GM18505 (cell line): Measurements from ENCODE around the gene RDH13.
"Not testable (repeated sequence)": the region's sequence is repeated elsewhere in the genome, so short reads cannot be mapped to it uniquely, and the experiment has no call there.

Experiments used
- ATAC-seq: cut with Tn5 transposase; IDR thresholded peaks from one replicate; pipeline ENCODE4 v1.9.1; 2021; ENCODE audit not compliant: unreplicated experiment
- POLR2A ChIP-seq: IDR thresholded peaks from 4 replicates; pipeline ENCODE4 v1.6.1; 2011; ENCODE audit warnings: borderline replicate concordance; ENCODE audit not compliant: insufficient read depth, insufficient read length; ENCODE audit errors: extremely low read depth

Gene RDH13

GRCh38 chr19:55016017-55016416 is 46.9 kb downstream of the RDH13 start:
- no peak for TF ChIP-seq POLR2A
- no peak for ATAC-seq

- ATAC-seq: no peak
- no peak for TF ChIP-seq POLR2A
Measured at GRCh38 chr19:55015126-55015525, 47.8 kb downstream of the RDH13 start.

DNA sequence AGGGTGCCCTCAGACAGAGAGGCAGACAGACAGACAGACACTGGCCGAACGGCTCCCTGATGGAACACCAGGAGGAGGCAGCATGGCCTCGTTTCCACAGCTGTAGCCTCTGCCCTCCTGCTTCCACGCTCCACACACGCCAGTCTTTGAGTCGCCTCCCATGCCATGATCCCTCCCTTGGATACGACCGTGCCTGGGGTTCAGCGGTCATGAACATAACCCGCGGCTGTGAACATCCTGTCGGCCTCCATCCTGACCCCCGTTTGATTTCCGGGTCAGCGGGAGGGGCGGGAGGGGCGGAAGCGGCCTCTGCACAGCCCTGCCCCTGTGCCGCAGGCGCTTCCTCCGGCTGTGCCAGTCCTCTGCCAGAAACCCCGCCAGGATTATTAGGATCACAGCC is 48.2 kb downstream of the RDH13 start:
- no peak for ATAC-seq
- no peak for TF ChIP-seq POLR2A

DNA sequence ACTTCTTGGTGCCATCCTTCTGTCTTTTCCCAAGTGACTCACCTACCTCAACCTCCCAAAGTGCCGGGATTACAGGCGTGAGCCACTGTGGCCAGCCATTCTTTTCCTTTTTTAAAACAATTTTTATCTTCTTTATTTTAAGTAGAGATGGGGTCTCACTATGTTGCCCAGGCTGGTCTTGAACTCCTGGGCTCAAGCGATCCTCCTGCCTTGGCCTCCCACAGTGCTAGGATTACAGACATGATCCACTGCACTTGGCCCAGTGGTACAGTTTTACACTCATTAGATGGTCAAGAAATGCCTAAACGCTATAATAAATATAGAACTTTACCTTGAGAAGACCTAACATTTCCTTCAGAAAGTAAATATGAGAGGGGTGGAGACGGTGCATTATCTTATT is 49.4 kb downstream of the RDH13 start:
- TF ChIP-seq POLR2A: no peak
- no peak for ATAC-seq

DNA sequence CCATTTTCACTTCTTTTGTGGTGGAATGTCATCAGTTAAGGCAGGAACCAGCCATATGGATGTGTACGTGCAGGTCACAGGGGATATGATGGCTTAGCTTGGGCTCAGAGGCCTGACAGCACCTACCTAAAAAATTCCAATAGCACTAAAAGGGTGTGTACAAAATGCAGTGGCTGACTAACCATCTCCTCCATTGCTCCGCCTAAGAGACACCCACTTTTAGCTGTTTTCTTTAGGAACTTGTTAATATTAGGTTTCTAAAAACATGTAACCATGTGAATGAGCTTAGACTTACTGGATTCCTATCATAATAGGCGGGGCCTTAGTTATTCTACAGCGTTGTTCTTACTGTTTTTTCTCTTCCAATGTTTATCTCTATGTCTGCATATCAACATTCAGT is 50.6 kb downstream of the RDH13 start:
- ATAC-seq: no peak
- no peak for TF ChIP-seq POLR2A

GRCh38 chr19:55010561-55010960 is 52.4 kb downstream of the RDH13 start:
- ATAC-seq: not testable (repeated sequence)

DNA sequence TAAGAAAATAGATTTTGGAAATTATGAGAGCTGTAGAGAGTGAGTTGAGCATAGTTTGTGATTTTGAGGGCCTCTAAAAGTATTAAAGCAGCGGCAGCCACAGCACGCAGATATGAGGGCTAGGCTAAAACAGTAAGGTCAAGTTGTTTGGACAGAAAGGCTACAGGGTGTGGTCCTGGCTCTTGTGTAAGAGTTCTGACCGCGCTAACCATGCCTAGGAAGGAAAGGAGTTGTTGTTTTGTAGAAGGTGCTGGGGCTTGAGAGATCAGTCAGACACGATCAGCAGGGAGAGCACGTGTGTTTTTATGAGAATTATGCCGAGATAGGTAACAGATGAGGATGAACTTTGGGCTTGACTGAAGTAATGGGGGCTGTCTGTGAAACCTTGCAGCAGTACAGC is 54.2 kb downstream of the RDH13 start:
- ATAC-seq: not testable (repeated sequence)

DNA sequence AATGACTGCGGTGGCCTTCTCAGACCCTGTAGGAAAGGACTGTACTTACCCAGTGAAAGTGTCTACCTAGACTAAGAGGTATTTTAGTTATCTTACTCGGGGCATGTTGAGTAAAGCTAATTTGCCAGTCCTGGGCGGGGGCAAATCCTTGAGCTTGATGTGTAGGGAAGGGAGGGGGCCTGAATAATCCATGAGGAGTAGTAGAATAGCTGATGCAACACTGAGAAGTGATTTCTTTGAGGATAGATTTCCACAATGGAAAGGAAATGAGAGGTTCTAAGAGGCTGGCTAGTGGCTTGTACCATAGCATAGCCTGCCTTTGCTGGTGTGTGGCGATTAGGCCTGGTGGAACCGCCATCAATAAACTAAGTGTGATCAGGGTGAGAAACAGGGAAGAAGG is 54.8 kb downstream of the RDH13 start:
- not testable (repeated sequence) for ATAC-seq

DNA sequence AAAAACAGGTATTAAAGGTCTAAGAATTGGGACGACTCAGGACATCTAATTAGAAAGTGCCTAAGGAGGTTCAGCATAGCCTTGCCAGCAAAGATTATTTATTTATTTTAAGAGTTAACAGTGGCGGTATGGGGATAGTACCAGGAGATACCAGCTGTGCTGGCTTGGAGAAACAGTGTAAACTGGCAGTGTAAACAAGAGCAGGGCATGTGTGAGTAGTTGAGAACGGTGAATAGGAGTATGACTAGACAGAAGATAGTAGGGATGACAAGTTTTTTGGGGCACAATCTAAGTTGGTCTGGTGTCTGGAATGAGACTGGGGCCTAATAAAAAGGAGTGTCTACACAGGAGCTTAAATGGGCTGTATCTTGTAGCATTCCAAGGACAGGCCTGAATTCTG is 55.4 kb downstream of the RDH13 start:
- not testable (repeated sequence) for ATAC-seq

GRCh38 chr19:55006795-55007194 is 56.2 kb downstream of the RDH13 start:
- not testable (repeated sequence) for ATAC-seq

DNA sequence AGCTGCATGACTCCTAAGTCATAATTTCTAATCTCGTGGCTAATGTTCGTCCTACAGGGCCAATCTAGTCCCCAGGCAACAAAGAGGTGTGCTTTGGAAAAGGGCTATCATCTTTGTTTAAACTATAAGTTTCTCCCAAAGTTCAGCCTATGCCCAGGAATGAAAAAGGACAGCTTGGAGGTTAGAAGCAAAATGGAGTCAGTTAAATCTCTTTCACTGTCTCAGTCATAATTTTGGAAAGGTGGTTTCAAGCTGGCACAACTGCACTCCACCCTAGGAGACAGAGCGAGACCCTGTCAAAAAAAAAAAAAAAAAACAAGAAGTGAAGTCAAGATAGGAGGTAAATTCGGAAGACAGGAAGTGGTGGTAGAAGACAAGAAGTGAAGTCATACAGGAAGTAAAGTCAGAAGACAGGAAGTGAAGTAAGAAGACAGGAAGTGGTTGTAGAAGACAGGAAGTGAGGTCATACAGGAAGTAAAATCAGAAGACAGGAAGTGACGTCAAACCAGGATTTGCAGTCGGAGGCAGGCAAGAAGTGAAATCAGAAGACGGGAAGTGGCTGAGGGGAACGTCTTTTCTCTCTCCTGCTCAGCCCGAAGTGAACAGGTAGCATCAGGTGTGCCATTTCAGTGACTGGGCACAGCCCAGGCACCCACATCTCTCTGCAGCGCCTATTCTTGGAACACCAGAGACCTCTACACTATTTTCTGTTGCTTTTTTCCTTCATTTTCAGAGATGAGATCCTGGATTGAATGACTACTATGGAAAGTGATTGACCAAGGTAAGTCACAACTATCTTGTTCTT is 57.1 kb downstream of the RDH13 start:
- no peak for TF ChIP-seq POLR2A
- no peak for ATAC-seq

DNA sequence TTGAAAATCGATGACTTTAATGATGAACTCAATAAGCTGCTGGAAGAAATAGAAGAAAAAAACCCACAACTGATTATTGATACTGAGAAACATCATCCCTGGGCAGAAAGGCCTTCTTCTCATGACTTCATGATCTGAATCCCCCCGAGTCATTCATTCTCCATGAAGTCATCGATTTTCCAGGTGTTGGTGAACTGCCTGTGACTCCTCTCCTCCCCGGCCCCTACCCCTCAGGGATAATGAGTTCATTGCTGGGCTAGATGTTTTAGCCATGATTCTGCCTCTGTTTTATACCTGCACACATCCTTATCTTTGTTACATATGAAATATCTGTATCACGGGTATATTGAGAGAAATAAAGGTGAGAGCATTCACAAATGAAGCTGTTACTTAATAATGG is 62.2 kb downstream of the RDH13 start:
- ATAC-seq: no peak
- no peak for TF ChIP-seq POLR2A

GRCh38 chr19:54998751-54999239 is 64.2 kb downstream of the RDH13 start:
- not testable (repeated sequence) for ATAC-seq

DNA sequence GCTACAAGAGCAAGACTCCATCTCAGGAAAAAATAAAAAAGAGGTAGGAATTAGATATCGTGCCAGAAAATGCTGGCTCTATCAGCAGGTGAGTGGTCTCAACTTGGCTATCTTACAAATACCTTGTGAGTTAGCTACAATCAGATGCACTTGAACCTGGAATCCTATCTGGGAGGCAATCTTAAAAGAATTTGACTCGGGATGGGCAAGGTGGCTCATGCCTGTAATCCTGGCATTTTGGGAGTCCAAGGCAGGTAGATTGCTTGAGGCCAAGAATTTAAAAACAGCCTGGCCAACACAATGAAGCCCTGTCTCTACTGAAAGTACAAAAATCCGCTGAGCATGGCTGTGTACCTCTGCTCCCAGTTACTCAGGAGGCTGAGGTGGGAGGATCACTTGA is 67.4 kb downstream of the RDH13 start:
- no peak for TF ChIP-seq POLR2A
- no peak for ATAC-seq
